Activated naive CD4-positive, alpha-beta T cell treated with anti-CD3 and anti-CD28 coated beads, Interleukin-2, amount 50 U/mL, for 72 hours (primary cell): ENCODE data around the gene KLK2. TPM values are rescaled to one million over a fixed set of nuclear protein-coding genes. Genes with fewer than 3 reads are reported as not detected.

Experiments
- ATAC-seq, 2 donors: fragments of 150-1000 bp; cut with Tn5 transposase; 2 replicates each; pipeline ENCODE4 v1.10.0; 2021; ENCODE audit warnings: mild to moderate bottlenecking in 2 of 2, moderate library complexity in 2 of 2
- DNase-seq, 2 donors: peaks; one replicate each; pipeline ENCODE4 v3.0.0; 2021 to 2022; ENCODE audit warnings: low spot score in 2 of 2
- H3K27ac Mint-ChIP-seq, 2 donors: one replicate each; pipeline ENCODE4 v1.8.0; 2022; ENCODE audit warnings: mild to moderate bottlenecking in 2 of 2, mixed read lengths in 2 of 2
- H3K36me3 Mint-ChIP-seq, 2 donors: one replicate each; pipeline ENCODE4 v1.8.0; 2022; ENCODE audit warnings: mixed read lengths in 2 of 2
- H3K9me3 Mint-ChIP-seq, 2 donors: one replicate each; pipeline ENCODE4 v1.8.0; 2022; ENCODE audit warnings: mixed read lengths in 2 of 2
- total RNA-seq, 2 donors: library from RNA; stranded (reverse); gene quantifications; one replicate each; pipeline ENCODE4 v1.2.3, GENCODE V29; 2022

Gene KLK2
- total RNA-seq = 1 to 10 TPM in 1 of 2 donors, not detected in 1; 1.5 TPM

GRCh38 chr19:50873056-50873455 lies at the start of gene KLK2:
Gene KLK2, plus strand, starts transcription at chr19:50873439. Its CDS starts 35 bp downstream, at chr19:50873474.
- no peaks in the 10 kb centered on the region for H3K9me3 Mint-ChIP-seq
- DNase-seq (peak in 1 of 2 donors; percentile 33), ATAC-seq (no peak)
- H3K27ac Mint-ChIP-seq = no peak within 1 kb of the TSS
- no peaks in the 10 kb centered on the region for H3K36me3 Mint-ChIP-seq

- H3K36me3 Mint-ChIP-seq = no peaks in the 10 kb centered on the region
- DNase-seq (no peak), ATAC-seq (no peak)
- no peak overlapping the region for H3K27ac Mint-ChIP-seq
- no peaks in the 10 kb centered on the region for H3K9me3 Mint-ChIP-seq
These were observed 46.6 kb upstream of the KLK2 start for GRCh38 chr19:50826492-50827240.

GRCh38 chr19:50827476-50827875 lies 45.8 kb upstream of the KLK2 start:
- H3K36me3 Mint-ChIP-seq = no peaks in the 10 kb centered on the region
- no peak for ATAC-seq
- no peak overlapping the region for H3K27ac Mint-ChIP-seq
- DNase-seq = no peak
- H3K9me3 Mint-ChIP-seq = no peaks in the 10 kb centered on the region

DNA sequence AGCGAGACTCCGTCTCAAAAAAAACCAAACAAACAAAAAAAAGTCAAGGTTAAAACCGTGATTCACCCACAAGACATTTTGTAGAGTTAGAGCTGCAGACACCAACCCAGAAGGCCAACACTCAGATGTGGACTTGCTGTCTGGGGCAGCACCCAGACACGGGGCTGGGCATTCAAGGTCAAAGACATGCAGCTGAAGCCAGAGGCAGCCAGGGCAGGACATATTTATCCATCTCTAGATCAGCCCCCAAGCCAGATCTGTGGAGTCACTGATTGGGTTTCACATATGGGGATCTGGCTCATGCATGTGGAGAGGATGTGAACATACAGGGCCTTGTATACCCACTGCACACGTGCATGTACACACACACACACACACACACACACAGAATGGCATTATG lies 43.4 kb upstream of the KLK2 start:
- Mint-ChIP-seq H3K9me3 (no peaks in the 10 kb centered on the region), H3K36me3 (no peaks in the 10 kb centered on the region), H3K27ac (no peak overlapping the region)
- ATAC-seq = no peak
- DNase-seq = no peak

DNA sequence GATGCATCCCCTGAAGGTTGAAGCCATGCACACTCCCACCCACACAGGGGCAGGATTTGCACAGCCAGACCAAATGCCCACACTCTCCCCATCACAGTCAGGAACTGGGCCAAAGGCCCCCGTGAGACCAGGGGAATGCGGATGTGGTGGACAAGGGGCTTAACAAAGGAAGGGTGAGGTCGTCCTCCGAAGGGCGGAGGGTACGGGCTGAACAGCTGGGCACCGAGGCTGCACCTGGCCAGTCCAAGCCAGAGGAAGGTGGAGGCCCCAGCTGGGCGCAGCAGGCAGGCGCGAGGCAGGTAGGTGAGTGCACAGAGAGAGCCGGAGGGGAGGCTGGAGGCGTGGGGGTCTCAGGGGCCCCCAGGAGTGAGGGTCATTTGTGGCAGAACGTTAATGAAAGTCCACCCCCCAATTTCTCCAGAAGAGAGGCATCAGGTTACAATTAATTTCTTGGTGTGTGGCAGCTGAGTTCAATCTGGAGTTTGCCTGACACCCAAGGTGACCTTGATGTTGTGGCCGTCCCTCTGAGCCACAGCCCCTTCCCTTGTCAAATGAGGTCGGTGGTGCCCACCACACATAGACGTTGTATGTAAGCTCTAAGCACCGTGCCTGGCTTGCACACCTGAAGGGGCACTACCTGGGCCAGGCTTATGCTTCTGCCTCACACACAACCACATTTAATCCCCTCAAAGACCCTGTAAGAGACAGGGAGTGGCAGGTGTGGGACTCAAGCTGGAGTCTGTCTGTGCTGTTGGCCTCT lies 42.8 kb upstream of the KLK2 start:
- Mint-ChIP-seq H3K27ac (no peak overlapping the region), H3K36me3 (no peaks in the 10 kb centered on the region), H3K9me3 (no peaks in the 10 kb centered on the region)
- no peak for DNase-seq
- no peak for ATAC-seq

DNA sequence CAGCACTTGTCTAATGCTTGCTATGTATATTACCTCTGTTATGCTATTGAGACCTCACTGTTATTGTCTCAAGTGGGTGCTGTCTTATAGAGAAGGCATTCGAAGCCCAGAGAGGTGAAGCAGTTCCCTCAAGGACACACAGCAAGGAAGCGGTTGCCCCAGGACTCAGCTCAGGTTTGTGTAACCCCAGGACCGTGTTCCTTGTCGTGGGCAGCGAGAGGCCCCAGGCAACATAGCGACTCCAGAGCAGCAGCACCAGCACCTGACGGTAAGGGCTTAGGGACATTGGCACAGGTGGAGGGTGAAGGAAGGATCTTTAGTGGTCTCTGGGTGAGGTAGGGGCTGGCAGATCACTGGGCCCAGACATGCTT lies 42.2 kb upstream of the KLK2 start:
- no peaks in the 10 kb centered on the region for H3K36me3 Mint-ChIP-seq
- no peaks in the 10 kb centered on the region for H3K9me3 Mint-ChIP-seq
- DNase-seq (no peak), ATAC-seq (no peak)
- H3K27ac Mint-ChIP-seq = no peak overlapping the region

- Mint-ChIP-seq H3K36me3 (no peaks in the 10 kb centered on the region), H3K9me3 (no peaks in the 10 kb centered on the region), H3K27ac (peak overlapping the region in 1 of 2 donors; percentile 76)
- DNase-seq (no peak), ATAC-seq (no peak)
These were observed 40.6 kb upstream of the KLK2 start for GRCh38 chr19:50832666-50833065.

DNA sequence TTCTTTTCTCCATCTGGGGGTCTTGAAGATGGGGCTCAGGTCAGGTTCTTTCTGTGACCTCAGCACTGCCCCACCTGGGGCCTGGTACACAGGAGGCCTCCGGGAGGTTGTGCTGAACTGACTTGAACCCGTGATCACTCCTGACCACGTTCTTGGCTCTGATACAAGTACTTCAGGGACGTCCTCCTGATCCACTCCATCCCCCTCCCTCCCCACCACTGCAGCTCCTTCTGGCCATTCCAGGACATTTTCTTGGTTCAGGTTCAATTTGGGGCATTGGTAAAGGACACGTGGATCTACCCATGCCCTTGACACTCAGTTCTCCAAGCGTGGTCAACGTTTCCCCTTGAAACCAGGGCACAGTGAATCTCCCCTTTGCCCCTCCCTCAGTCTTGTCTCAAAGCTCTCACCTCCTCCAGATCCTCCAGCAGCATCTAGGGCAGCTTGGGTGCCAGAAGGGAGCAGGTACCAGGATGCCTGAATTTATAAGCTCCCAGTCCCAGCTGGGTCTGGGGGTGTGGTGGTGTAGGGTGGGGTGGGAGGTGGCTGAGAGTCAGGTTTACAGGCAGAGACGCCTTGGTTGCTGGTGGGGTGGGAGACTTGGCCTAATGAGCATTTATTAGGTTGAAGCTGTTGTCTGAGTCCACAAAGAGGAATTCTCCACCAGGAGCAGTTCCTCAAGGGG lies 40.0 kb upstream of the KLK2 start, which contains the start of gene KLK15:
TSS of gene KLK15 (minus strand) at position 458 of the 685 bp plus-strand sequence. CDS start 2,082 bp downstream, outside the sequence.
- no peaks in the 10 kb centered on the region for H3K9me3 Mint-ChIP-seq
- no peaks in the 10 kb centered on the region for H3K36me3 Mint-ChIP-seq
- peak within 1 kb of the TSS in 1 of 2 donors; percentile 76 for H3K27ac Mint-ChIP-seq
- ATAC-seq (no peak), DNase-seq (no peak)

- Mint-ChIP-seq H3K27ac (no peak overlapping the region), H3K9me3 (no peaks in the 10 kb centered on the region), H3K36me3 (no peaks in the 10 kb centered on the region)
- no peak for ATAC-seq
- DNase-seq = no peak
These were observed 39.5 kb upstream of the KLK2 start for GRCh38 chr19:50833802-50834167.

DNA sequence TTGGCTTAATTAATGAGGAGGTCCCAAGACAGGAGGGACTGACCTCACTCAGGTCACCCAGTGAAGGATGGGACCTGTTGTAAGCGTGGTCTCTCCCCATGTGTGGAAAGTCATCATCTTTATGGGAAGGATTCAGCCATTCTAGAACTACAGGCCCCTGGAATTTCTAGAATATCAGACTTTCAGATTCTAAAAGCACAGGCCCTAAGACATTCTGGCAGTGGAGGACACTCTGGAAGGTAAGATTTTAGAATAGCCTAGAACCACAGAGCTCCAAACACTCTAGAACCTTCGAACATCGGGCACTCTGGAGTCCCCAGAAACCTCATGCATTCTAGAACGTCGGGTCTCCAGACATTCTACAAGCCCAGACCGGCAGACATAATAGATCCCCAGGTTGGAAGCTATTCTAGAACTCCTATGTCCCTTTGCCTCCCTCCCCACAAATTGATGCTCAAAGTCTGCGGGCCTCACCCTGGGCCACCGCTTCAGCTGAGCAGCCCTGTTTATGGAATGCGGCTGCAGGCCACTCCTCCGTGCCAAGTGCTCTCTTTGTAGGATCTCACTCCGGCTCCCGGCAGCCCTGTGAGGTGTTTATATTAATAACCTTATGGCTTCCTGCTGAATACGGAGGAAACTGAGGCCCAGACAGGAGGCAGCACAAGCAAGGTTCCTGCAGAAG lies 38.0 kb upstream of the KLK2 start:
- H3K36me3 Mint-ChIP-seq = no peaks in the 10 kb centered on the region
- no peak overlapping the region for H3K27ac Mint-ChIP-seq
- ATAC-seq = peak in 1 of 2 donors; percentile 8
- no peak for DNase-seq
- H3K9me3 Mint-ChIP-seq = no peaks in the 10 kb centered on the region

- ATAC-seq (peak; percentile 96 to 97), DNase-seq (peak; percentile 73 to 90)
- no peaks in the 10 kb centered on the region for H3K36me3 Mint-ChIP-seq
- H3K27ac Mint-ChIP-seq = no peak overlapping the region
- H3K9me3 Mint-ChIP-seq = no peaks in the 10 kb centered on the region
These were observed 37.3 kb upstream of the KLK2 start for GRCh38 chr19:50835785-50836542.

DNA sequence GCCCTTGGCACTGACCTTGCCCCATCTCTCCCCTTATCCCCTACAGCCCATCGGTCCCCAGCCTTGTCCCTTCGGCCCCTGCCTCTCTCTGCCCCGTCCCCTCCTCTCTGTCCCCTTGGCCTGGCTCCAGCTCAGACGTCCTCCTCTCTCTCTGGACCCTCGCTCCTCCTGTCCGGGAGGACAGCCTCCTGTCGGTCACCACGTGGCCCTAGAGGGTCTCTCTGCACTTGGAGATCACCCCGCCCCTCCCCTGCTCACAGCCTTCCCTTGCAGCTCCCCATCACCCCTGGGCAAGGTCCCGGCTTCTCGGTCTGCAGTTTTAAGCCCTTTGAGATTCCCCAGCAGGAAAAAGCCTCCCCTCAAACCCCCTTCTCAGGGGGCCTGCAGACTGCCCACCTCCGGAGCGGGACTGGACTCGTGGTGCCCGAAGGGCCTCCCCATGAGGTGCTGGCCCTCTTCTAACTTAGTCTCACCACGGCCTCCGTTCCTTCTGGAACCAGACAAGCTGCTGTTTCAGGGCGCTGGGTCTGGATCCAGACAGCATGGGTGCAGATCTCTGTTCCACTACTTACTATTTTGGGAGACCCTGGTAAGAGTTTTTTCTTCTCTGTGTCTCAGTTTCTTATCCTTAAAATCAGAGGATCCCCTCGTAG lies 36.6 kb upstream of the KLK2 start:
- no peak for ATAC-seq
- no peaks in the 10 kb centered on the region for H3K36me3 Mint-ChIP-seq
- no peaks in the 10 kb centered on the region for H3K9me3 Mint-ChIP-seq
- no peak overlapping the region for H3K27ac Mint-ChIP-seq
- no peak for DNase-seq

GRCh38 chr19:50837300-50837699 lies 35.9 kb upstream of the KLK2 start:
- no peak for DNase-seq
- H3K9me3 Mint-ChIP-seq = no peaks in the 10 kb centered on the region
- H3K36me3 Mint-ChIP-seq = no peaks in the 10 kb centered on the region
- ATAC-seq = no peak
- H3K27ac Mint-ChIP-seq = no peak overlapping the region

DNA sequence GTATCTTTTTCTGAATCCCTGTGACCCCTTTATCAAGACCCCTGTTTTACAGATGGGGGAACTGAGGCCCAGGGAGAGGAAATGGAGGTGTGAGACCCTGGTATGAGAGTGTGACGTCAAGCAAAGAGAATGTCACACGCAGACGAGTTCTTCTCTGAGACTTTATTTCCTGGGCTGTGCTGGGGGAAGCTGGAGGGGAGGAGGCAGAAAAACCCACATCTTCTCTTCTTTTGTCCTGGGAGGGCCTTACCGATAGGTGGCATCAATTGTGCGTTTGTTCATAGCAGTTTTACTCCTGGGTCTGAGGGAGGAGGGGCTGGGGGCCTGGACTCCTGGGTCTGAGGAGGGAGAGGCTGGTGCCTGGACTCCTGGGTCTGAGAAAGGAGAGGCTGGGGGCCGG lies 35.0 kb upstream of the KLK2 start:
- peaks cover 1 to 2% of the 10 kb centered on the region in 2 donors for H3K36me3 Mint-ChIP-seq
- DNase-seq (no peak), ATAC-seq (no peak)
- no peak overlapping the region for H3K27ac Mint-ChIP-seq
- H3K9me3 Mint-ChIP-seq = peaks cover 2% of the 10 kb centered on the region in 2 donors

- Mint-ChIP-seq H3K9me3 (peaks cover 6 to 16% of the 10 kb centered on the region in 2 donors), H3K36me3 (peaks cover 11 to 12% of the 10 kb centered on the region in 2 donors), H3K27ac (no peak overlapping the region)
- ATAC-seq = no peak
- DNase-seq = no peak
These were observed 33.3 kb upstream of the KLK2 start for GRCh38 chr19:50839712-50840655.
